Fibroblast of lung (primary cell): ENCODE measurements around the gene C22orf23. TPM values are rescaled to one million over a fixed set of nuclear protein-coding genes. Genes with fewer than 3 reads are reported as not detected.
"Not testable (repeated sequence)": the region's sequence is repeated elsewhere in the genome, so short reads cannot be mapped to it uniquely, and the experiment has no call there.

ENCODE experiments used
- DNase-seq, 2 donors: peaks; one replicate each; pipeline versions ENCODE4 v3.0.0 to v3.0.0-alpha.2; 2010; ENCODE audit warnings: low read depth in 2 of 2
- H2AFZ ChIP-seq: 2 replicates; pipeline ENCODE4 v1.5.1; 2012; ENCODE audit warnings: low read length, control low read depth, inconsistent platforms
- H3K27ac ChIP-seq: 2 replicates; pipeline ENCODE4 v1.5.1; 2011; ENCODE audit warnings: low read length, control low read depth; ENCODE audit not compliant: insufficient read depth
- H3K27me3 ChIP-seq: 2 replicates; pipeline ENCODE4 v1.5.1; 2011; ENCODE audit warnings: mild to moderate bottlenecking, low read length; ENCODE audit not compliant: control insufficient read depth, insufficient read depth
- H3K36me3 ChIP-seq: 2 replicates; pipeline ENCODE4 v1.5.1; 2011; ENCODE audit warnings: low read length; ENCODE audit not compliant: control insufficient read depth, insufficient read depth
- H3K4me1 ChIP-seq: 2 replicates; pipeline ENCODE4 v1.5.1; 2011; ENCODE audit warnings: low read length; ENCODE audit not compliant: control insufficient read depth, insufficient read depth; ENCODE audit errors: extremely low read depth
- H3K4me2 ChIP-seq: 2 replicates; pipeline ENCODE4 v1.5.1; 2011; ENCODE audit warnings: low read length, control low read depth; ENCODE audit not compliant: insufficient read depth; ENCODE audit errors: extremely low read depth
- H3K4me3 ChIP-seq, 4 experiments: fragments of 200-600 bp in 1 of 4; sonication (generic) in 1 of 4; replicated peaks in 1 of 4; 2 replicates each; pipeline ENCODE4 v1.5.1; 2011 to 2016; ENCODE audit warnings: low read length in 4 of 4, low read depth in 3 of 4, mild to moderate bottlenecking in 3 of 4, control low read depth in 2 of 4, inconsistent platforms in 1 of 4, mixed read lengths in 1 of 4; ENCODE audit not compliant: insufficient read depth in 1 of 4; ENCODE audit errors: control extremely low read depth in 1 of 4
- H3K79me2 ChIP-seq: 2 replicates; pipeline ENCODE4 v1.5.1; 2012; ENCODE audit warnings: mild to moderate bottlenecking, low read length, inconsistent platforms; ENCODE audit not compliant: control insufficient read depth, insufficient read depth
- H3K9ac ChIP-seq: 2 replicates; pipeline ENCODE4 v1.5.1; 2011; ENCODE audit warnings: mild to moderate bottlenecking, low read length, control low read depth; ENCODE audit not compliant: insufficient read depth
- H3K9me3 ChIP-seq: 2 replicates; pipeline ENCODE4 v1.5.1; 2012; ENCODE audit warnings: low read depth, low read length; ENCODE audit not compliant: control insufficient read depth, insufficient read depth
- H4K20me1 ChIP-seq: 2 replicates; pipeline ENCODE4 v1.5.1; 2011; ENCODE audit warnings: low read length; ENCODE audit not compliant: control insufficient read depth, insufficient read depth; ENCODE audit errors: extremely low read depth
- EZH2 ChIP-seq: IDR thresholded peaks from 2 replicates; pipeline ENCODE4 v1.5.1; 2012; ENCODE audit warnings: low read length, control low read depth, mild to moderate bottlenecking; ENCODE audit errors: missing control alignments
- polyA plus RNA-seq, 2 donors: library from polyadenylated mRNA; depleted of rRNA in 1 of 2; stranded (reverse) in 1 of 2; unstranded in 1 of 2; fragments of >200 nt; gene quantifications; 2 replicates each; pipeline ENCODE4 v1.2.1, GENCODE V29; 2011 to 2012; ENCODE audit warnings: missing spikeins in 1 of 2
- total RNA-seq: library from RNA; depleted of rRNA; stranded (reverse); fragments of >200 nt; gene quantifications from 2 replicates; pipeline ENCODE4 v1.2.1, GENCODE V29; 2014
- TF ChIP-seq, protein P1 (sequence below), 2 donors: IDR thresholded peaks in 1 of 2; conservative IDR thresholded peaks in 1 of 2; 1 replicate in 1 of 2; 2 replicates in 1 of 2; pipeline ENCODE4 v1.5.1; 2011 to 2012; ENCODE audit warnings: low read length in 2 of 2, control low read depth in 1 of 2, inconsistent platforms in 1 of 2, low read depth in 1 of 2, mild to moderate bottlenecking in 1 of 2

Gene C22orf23
- total and polyA plus RNA-seq, 2 donors (not counting 1 experiment from before 2014, with no cell fraction given), result 0.17 to 0.37 TPM

DNA sequence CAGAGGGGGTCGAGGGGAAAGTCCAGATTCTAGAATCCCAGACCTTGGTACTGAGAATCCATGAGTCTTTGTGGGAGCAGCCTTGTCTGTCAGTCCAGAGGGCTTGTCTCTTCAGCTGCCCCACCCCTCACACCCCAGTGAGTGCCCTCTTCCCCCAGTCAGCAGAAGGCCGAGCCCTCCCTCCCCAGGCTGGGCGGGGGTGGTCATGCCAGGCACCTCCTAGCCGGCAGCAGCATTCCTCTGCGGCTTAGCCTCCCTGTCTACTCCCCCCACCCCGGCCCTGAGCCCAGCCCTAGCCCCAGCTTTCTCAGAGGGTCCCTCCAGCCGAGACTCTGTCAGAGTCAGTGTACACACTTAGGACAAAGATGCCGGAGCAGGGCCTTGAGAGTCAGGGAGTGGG lies 26.4 kb upstream of the C22orf23 start:
- Histone ChIP-seq H3K9ac (no peak overlapping the region), H2AFZ (no peak overlapping the region)
- no peak for DNase-seq

GRCh38 chr22:37976547-37976946 lies 23.1 kb upstream of the C22orf23 start:
- no peaks in the 10 kb centered on the region for H3K4me1 ChIP-seq
- no peaks in the 10 kb centered on the region for H3K9me3 ChIP-seq
- no peak overlapping the region for H3K27ac ChIP-seq
- no peak overlapping the region for H3K4me2 ChIP-seq
- no peaks in the 10 kb centered on the region for H3K79me2 ChIP-seq
- no peaks in the 10 kb centered on the region for H4K20me1 ChIP-seq
- H3K36me3 ChIP-seq, result no peaks in the 10 kb centered on the region
- no peak overlapping the region for H2AFZ ChIP-seq
- TF ChIP-seq EZH2, result no peak
- DNase-seq, result no peak
- no peaks in the 10 kb centered on the region for H3K27me3 ChIP-seq
- H3K4me3 ChIP-seq, result no peak overlapping the region
- no peak overlapping the region for H3K9ac ChIP-seq

More for the DNA sequence above, 26.4 kb upstream of the C22orf23 start:
- H3K4me3 ChIP-seq, result no peak overlapping the region
- no peaks in the 10 kb centered on the region for H3K36me3 ChIP-seq
- no peaks in the 10 kb centered on the region for H3K4me1 ChIP-seq
- H3K9me3 ChIP-seq, result no peaks in the 10 kb centered on the region
- H3K79me2 ChIP-seq, result no peaks in the 10 kb centered on the region
- H3K27me3 ChIP-seq, result no peaks in the 10 kb centered on the region
- H3K27ac ChIP-seq, result no peak overlapping the region
- TF ChIP-seq, protein P1, sequence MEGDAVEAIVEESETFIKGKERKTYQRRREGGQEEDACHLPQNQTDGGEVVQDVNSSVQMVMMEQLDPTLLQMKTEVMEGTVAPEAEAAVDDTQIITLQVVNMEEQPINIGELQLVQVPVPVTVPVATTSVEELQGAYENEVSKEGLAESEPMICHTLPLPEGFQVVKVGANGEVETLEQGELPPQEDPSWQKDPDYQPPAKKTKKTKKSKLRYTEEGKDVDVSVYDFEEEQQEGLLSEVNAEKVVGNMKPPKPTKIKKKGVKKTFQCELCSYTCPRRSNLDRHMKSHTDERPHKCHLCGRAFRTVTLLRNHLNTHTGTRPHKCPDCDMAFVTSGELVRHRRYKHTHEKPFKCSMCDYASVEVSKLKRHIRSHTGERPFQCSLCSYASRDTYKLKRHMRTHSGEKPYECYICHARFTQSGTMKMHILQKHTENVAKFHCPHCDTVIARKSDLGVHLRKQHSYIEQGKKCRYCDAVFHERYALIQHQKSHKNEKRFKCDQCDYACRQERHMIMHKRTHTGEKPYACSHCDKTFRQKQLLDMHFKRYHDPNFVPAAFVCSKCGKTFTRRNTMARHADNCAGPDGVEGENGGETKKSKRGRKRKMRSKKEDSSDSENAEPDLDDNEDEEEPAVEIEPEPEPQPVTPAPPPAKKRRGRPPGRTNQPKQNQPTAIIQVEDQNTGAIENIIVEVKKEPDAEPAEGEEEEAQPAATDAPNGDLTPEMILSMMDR (conservative IDR thresholded peaks at IDR 0.05 in 1 of 2, IDR thresholded peaks at IDR 0.05 in 1 of 2; ENCODE audit: low read depth in 1 of 2, low read length in 2 of 2), result no peak
- no peak for TF ChIP-seq EZH2
- H3K4me2 ChIP-seq, result no peak overlapping the region
- H4K20me1 ChIP-seq, result no peaks in the 10 kb centered on the region

DNA sequence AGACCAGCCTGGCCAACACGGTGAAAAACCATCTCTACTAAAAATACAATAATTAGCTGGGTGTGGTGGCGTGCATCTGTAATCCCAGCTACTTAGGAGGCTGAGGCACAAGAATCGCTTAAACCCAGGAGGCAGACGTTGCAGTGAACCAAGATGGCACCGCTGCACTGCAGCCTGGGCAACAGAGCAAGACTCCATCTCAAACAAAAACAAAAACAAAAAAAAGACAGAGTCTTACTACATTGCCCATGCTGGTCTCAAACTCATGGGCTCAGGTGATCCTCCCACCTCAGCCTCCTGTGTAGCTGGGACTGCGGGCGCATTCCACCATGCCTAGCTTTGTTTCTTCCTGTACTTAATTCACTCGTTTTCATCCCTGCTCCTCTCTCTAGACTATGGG lies 22.6 kb upstream of the C22orf23 start:
- not testable (repeated sequence) for H3K27ac ChIP-seq, DNase-seq, H3K79me2 ChIP-seq

DNA sequence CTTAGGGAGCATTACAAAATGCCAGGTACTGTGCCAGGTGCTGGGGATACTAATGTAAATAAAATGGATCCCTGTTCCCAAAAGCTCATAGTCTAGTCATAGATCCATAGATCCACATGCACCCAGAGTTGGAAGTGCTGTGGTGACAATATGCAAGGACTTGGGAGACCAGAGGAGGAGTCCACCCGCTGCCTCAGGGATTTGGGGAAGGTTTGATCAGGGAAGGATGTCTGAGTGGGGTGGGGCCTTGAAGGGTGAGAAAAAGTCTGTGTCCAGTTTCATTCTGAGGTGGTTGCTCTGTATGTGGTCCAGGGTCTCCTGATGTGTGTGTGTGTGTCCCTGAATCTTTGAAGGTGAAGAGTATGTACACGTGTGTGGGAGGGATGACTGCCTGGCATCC lies 21.8 kb upstream of the C22orf23 start:
- Histone ChIP-seq H3K36me3 (no peaks in the 10 kb centered on the region), H3K79me2 (no peaks in the 10 kb centered on the region), H2AFZ (no peak overlapping the region), H3K27me3 (no peaks in the 10 kb centered on the region), H3K9me3 (no peaks in the 10 kb centered on the region), H3K4me2 (no peak overlapping the region), H4K20me1 (no peaks in the 10 kb centered on the region), H3K9ac (no peak overlapping the region), H3K27ac (no peak overlapping the region), H3K4me3 (no peak overlapping the region), H3K4me1 (no peaks in the 10 kb centered on the region)
- DNase-seq, result no peak
- TF ChIP-seq, protein P1 (conservative IDR thresholded peaks at IDR 0.05 in 1 of 2, IDR thresholded peaks at IDR 0.05 in 1 of 2; ENCODE audit: low read depth in 1 of 2, low read length in 2 of 2), result no peak
- no peak for TF ChIP-seq EZH2

More for the DNA sequence above, 22.6 kb upstream of the C22orf23 start:
- not testable (repeated sequence) for H3K9me3 ChIP-seq, H3K36me3 ChIP-seq, H3K4me3 ChIP-seq, H3K4me1 ChIP-seq, H3K9ac ChIP-seq, H3K27me3 ChIP-seq, H3K4me2 ChIP-seq, H4K20me1 ChIP-seq, H2AFZ ChIP-seq
